Neuron (in vitro differentiated cells): ENCODE data around the gene CUL3.
"Not testable (repeated sequence)": the region's sequence is repeated elsewhere in the genome, so short reads cannot be mapped to it uniquely, and the experiment has no call there.

Experiments used
- H2AFZ ChIP-seq: one replicate; pipeline ENCODE4 v1.6.1; 2013; ENCODE audit warnings: low read depth, mild to moderate bottlenecking, inconsistent platforms, low read length, moderate library complexity
- H3K27me3 ChIP-seq: one replicate; pipeline ENCODE4 v1.6.1; 2013; ENCODE audit warnings: low read length; ENCODE audit not compliant: insufficient read depth
- H3K36me3 ChIP-seq: one replicate; pipeline ENCODE4 v1.6.1; 2013; ENCODE audit warnings: low read length; ENCODE audit not compliant: insufficient read depth
- H3K4me1 ChIP-seq: one replicate; pipeline ENCODE4 v1.6.1; 2013; ENCODE audit warnings: low read length; ENCODE audit not compliant: insufficient read depth
- H3K4me3 ChIP-seq: 2 replicates; pipeline ENCODE4 v1.5.1; 2013; ENCODE audit warnings: mild to moderate bottlenecking, low read length, moderate library complexity
- H3K9me3 ChIP-seq: one replicate; pipeline ENCODE4 v1.6.1; 2013; ENCODE audit warnings: low read length

Gene CUL3

GRCh38 chr2:224518806-224519580 lies 66.2 kb downstream of the CUL3 start:
- H3K36me3 ChIP-seq, result peaks cover 8% of the 10 kb centered on the region
- no peaks in the 10 kb centered on the region for H3K9me3 ChIP-seq
- H3K4me3 ChIP-seq, result no peak overlapping the region
- no peaks in the 10 kb centered on the region for H3K27me3 ChIP-seq
- no peak overlapping the region for H2AFZ ChIP-seq
- H3K4me1 ChIP-seq, result no peaks in the 10 kb centered on the region

DNA sequence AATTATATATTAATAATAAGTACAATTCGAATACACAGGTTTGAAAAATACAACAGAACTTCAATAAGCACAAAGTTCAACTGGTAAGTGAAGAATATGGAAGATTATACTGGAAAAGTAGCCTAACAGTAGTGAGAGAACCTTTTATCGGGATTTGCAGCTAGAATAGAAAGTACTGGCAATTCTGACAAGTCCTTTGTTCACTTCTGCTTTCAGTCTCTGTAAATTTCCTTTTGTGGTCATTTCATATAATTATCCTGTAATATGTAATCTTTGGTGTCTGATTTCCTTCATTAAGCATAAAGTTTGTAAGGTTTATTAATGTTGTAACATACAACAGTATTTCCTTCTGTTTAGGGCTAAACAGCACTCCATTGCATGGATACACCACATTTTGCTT lies 67.2 kb downstream of the CUL3 start:
- Histone ChIP-seq H3K4me1 (no peaks in the 10 kb centered on the region), H3K4me3 (no peak overlapping the region), H3K27me3 (no peaks in the 10 kb centered on the region), H3K9me3 (no peaks in the 10 kb centered on the region), H2AFZ (no peak overlapping the region), H3K36me3 (peaks cover 5% of the 10 kb centered on the region)

- H3K27me3 ChIP-seq, H3K4me1 ChIP-seq, H3K4me3 ChIP-seq, H2AFZ ChIP-seq, H3K9me3 ChIP-seq: not testable (repeated sequence)
- H3K36me3 ChIP-seq, result peaks cover 12% of the 10 kb centered on the region
Observed at GRCh38 chr2:224516393-224516792, 68.8 kb downstream of the CUL3 start.

DNA sequence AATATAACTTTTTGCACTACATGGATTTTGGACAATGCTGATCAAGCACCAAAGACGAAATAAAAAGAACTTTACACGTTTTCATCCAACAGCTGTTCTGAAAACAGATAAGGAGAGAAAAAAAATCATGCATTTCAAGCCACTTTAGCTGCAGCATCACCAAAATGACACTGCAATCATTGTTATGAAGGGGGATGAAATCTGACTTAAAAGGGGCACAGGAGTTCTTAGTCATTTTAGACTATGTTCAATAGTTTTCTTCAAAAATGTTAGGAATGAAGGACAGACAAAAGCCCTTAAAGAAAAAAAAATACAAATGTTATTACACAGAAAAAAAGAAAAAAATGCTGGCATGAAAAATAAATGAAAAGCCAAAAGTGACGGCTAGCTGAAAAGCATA lies 71.2 kb downstream of the CUL3 start:
- no peaks in the 10 kb centered on the region for H3K9me3 ChIP-seq
- H3K27me3 ChIP-seq, result no peaks in the 10 kb centered on the region
- no peak overlapping the region for H2AFZ ChIP-seq
- H3K4me3 ChIP-seq, result no peak overlapping the region
- peaks cover 16% of the 10 kb centered on the region for H3K36me3 ChIP-seq
- no peaks in the 10 kb centered on the region for H3K4me1 ChIP-seq

DNA sequence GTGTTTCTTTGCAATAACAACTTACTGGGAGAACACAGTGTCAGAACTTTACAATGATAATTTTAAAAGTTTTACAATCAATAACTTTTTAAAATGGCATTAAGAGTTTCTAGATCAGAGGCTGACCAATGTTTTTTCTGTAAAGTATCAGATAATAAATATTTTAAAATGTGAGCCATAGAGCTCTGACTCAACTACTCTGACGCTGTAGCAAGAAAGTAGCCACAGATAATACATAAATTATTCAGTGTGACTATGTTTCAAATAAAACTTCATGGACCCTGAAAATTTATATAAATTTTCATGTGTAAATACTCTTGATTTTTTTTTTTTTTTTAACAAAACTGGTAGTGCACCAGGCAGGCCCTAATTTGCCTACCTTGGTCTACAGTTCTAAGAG lies 77.4 kb downstream of the CUL3 start:
- no peaks in the 10 kb centered on the region for H3K27me3 ChIP-seq
- no peak overlapping the region for H2AFZ ChIP-seq
- H3K36me3 ChIP-seq, result peaks cover 49% of the 10 kb centered on the region
- no peaks in the 10 kb centered on the region for H3K9me3 ChIP-seq
- no peak overlapping the region for H3K4me3 ChIP-seq
- H3K4me1 ChIP-seq, result no peaks in the 10 kb centered on the region

DNA sequence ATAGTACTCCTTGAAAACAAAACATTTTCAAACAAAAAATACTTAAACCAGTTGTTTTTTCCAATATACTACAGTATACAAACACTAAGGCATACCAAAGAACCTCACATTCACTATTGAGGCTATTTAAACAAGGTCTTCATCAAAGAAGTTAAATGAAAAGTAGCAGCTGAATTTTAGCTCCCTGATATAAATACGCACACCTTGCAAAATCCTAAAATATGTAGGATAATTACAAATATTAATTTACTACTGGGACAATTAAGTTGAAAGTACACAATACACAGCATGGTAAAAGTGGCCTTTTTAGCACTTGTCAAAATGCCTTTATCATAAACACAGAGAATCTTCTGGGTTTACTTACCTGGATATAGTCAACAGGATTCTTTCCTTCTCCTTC lies 78.7 kb downstream of the CUL3 start:
- H3K36me3 ChIP-seq, result peaks cover 56% of the 10 kb centered on the region
- H3K9me3 ChIP-seq, result no peaks in the 10 kb centered on the region
- H3K4me1 ChIP-seq, result no peaks in the 10 kb centered on the region
- no peak overlapping the region for H3K4me3 ChIP-seq
- no peaks in the 10 kb centered on the region for H3K27me3 ChIP-seq
- H2AFZ ChIP-seq, result no peak overlapping the region

GRCh38 chr2:224498991-224499390 lies 86.2 kb downstream of the CUL3 start:
- no peak overlapping the region for H2AFZ ChIP-seq
- peaks cover 83% of the 10 kb centered on the region for H3K36me3 ChIP-seq
- no peaks in the 10 kb centered on the region for H3K9me3 ChIP-seq
- no peak overlapping the region for H3K4me3 ChIP-seq
- no peaks in the 10 kb centered on the region for H3K27me3 ChIP-seq
- H3K4me1 ChIP-seq, result no peaks in the 10 kb centered on the region

- no peak overlapping the region for H2AFZ ChIP-seq
- H3K36me3 ChIP-seq, result peaks cover 33% of the 10 kb centered on the region
- H3K9me3 ChIP-seq, result peaks cover 5% of the 10 kb centered on the region
- H3K27me3 ChIP-seq, result no peaks in the 10 kb centered on the region
- no peak overlapping the region for H3K4me3 ChIP-seq
- no peaks in the 10 kb centered on the region for H3K4me1 ChIP-seq
Observed at GRCh38 chr2:224492531-224492930, 92.6 kb downstream of the CUL3 start.

GRCh38 chr2:224487940-224488339 lies 97.2 kb downstream of the CUL3 start:
- H3K9me3 ChIP-seq, H2AFZ ChIP-seq, H3K4me1 ChIP-seq, H3K27me3 ChIP-seq, H3K4me3 ChIP-seq: not testable (repeated sequence)
- H3K36me3 ChIP-seq, result peaks cover 25% of the 10 kb centered on the region

DNA sequence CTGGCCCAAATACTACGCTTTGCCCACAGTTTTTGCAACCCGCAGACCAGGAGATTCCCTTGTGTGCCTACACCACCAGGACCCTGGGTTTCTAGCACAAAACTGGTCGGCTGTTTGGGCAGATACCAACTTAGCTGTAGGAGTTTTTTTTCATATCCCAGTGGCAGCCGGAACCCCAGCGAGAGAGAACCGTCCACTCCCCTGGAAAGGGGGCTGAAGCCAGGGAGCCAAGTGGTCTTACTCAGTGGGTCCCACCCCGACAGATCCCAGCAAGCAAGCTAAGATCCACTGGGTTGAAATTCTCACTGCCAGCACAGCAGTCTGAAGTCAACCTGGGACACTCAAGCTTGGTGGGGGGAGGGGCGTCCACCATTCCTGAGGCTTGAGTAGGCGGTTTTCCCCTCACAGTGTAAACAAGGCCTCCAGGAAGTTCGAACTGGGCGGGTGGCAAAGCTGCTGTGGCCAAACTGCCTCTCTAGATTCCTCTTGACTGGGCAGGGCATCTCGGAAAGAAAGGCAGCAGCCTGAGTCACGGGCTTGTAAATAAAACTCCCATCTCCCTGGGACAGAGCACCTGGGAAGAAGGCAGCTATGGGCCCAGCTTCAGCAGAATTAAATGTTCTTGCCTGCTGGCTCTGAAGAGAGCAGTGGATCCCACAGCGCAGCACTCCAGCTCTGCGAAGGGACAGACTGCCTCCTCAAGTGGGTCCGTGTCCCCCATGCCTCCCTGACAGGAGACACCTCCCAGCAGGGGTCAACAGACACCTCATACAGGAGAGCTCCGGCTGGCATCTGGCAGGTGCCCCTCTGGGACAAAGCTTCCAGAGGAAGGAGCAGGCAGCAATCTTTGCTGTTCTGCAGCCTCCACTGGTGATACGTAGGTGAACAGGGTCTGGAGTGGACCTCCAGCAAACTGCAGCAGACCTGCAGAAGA lies 99.8 kb downstream of the CUL3 start:
- not testable (repeated sequence) for H3K27me3 ChIP-seq, H3K4me1 ChIP-seq, H3K4me3 ChIP-seq, H3K9me3 ChIP-seq, H2AFZ ChIP-seq
- peaks cover 31% of the 10 kb centered on the region for H3K36me3 ChIP-seq

- peaks cover 1% of the 10 kb centered on the region for H3K9me3 ChIP-seq
- H3K27me3 ChIP-seq, result no peaks in the 10 kb centered on the region
- H2AFZ ChIP-seq, result no peak overlapping the region
- no peak overlapping the region for H3K4me3 ChIP-seq
- no peaks in the 10 kb centered on the region for H3K4me1 ChIP-seq
- H3K36me3 ChIP-seq, result peaks cover 63% of the 10 kb centered on the region
Observed at GRCh38 chr2:224479826-224480225, 105.3 kb downstream of the CUL3 start.

DNA sequence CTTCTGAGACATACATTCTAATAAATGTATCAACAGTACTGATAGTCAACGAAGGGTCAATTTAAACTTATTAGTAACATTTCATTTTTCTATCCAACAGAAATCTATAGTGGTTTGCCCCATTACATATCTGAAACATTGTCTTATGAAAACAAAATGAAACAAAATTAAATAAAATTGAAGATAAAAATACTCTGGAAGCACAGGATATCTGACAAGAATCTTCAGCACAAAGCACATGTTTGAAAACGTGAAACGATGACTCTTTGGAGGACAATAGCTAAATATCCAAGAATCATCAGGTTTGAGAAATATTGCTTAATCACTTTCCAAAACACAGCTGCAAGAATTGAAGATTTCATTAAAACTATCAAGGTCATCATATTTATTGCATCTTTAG lies 112.3 kb downstream of the CUL3 start:
- H3K4me3 ChIP-seq, result no peak overlapping the region
- peaks cover 44% of the 10 kb centered on the region for H3K36me3 ChIP-seq
- H3K4me1 ChIP-seq, result no peaks in the 10 kb centered on the region
- H3K9me3 ChIP-seq, result peaks cover 1% of the 10 kb centered on the region
- no peaks in the 10 kb centered on the region for H3K27me3 ChIP-seq
- H2AFZ ChIP-seq, result no peak overlapping the region

- Histone ChIP-seq H3K27me3 (no peaks in the 10 kb centered on the region), H2AFZ (no peak overlapping the region), H3K36me3 (peaks cover 37% of the 10 kb centered on the region), H3K4me3 (no peak overlapping the region), H3K4me1 (no peaks in the 10 kb centered on the region), H3K9me3 (peaks cover 1% of the 10 kb centered on the region)
Observed at GRCh38 chr2:224472137-224472536, 113.0 kb downstream of the CUL3 start.
